ENCODE results near the gene RGS4.

The RGS4 gene

DNA sequence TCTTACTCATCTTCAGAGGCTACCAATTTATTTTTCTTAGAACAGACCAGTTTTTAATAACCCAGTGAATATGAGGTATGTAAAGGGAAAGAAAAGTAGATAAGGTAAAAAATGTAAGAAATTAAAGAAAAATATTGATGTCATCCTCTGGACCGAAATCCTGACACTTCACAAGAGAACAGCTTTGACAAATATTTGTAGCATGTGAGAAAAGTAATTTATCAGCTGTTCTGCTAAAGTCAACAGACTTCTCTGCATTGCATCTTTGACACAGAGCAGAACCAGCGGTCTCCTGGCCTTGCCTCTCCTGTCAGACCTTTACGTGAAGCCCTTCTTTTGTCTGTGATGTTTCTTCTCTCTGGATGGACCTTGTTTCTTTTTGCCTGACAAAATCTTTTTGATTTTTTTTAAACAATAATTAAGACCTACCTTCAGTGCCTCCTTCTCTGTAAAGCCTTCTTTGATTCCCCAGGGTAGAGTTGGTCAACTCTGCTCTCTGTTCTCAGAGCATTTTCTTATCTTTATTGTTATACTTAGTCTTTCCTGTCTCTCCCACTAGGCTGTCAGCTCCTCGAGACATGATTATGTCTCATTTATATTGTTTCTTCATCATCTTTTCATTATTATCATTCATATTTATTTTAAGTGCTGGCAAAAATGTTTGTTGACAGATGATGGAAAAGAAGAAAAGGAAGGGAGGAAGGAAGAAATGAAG, 35.4 kb downstream of the RGS4 start:
- DNase-seq, result no peak

DNA sequence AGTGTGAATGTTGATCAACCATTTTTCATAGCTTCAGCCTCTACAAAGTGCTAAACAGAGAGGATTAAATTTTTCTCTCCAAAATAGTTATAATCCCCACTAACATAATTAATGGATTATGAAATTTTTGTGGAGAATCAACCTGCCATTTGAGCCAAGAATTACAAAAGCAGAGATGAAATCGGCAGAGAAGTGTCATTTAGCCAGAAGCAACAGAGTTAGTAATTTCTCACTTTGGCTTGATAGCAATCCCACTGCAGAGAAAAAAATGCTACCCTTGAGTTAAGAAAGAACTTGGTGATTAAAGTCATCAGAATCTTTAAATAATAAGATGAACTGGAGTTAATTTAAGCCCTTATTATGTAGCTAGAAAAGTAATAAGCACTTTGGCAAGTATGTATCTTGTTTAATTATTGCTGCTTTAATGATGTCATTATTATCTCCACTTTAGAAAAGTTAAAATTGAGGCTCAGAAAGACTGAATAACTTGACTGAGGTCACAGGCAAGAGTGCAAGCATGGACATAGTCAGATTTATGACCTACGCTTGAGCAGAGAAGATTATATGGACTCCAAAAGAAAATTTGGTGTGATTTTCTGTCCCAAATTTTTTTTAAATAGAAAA, 37.3 kb downstream of the RGS4 start:
- no peak for DNase-seq

DNA sequence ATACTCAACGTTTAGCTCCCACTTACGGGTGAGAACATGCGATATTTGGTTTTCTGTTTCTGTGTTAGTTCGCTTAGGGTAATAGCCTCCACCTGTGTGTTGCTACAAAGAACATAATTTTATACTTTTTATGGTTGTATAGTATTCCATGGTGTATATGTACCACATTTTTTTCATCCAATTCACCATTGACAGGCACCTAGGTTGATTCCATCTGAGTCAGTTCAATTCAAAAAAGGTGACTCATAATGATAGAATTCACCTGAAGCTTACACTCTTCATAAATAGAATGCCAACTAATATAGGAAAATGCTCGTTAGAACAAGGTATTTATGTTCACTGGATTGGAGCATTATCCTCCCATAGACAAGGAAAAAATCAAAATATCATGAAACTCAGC, 38.5 kb downstream of the RGS4 start:
- no peak for DNase-seq

DNA sequence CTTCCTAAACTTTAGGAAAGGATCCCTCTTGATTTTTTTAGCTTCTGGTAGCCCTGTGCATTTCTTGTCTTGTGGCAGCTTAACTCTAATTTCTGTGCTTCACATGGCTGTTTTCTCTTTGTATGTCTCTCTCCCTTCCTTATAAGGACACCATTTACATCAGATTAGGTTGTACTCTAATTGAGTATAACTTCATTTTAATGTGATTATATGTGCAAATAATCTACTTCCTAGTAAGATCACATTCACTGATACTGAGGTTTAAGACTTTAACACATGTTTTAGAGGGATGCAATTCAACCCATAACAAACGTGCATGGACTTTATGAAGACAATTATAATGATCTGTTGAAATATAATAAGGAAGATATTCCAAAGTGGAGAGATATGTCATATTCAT, 46.7 kb downstream of the RGS4 start:
- peak; percentile 6 for DNase-seq

DNA sequence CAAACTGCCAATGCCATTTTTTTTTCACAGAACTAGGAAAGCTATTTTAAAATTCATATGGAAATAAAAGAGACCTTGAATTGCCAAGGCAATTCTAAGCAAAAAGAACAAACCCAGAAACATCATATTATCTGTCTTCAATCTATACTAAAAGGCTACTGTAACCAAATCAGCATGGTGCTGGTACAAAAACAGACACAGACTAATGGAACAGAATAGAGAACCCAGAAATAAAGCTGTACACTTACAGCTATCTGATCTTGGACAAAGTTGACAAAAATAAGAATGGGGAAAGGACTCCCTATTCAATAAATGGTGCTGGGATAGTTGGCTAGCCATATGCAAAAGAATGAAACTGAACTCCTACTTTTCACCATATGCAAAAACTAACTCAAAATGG, 50.5 kb downstream of the RGS4 start:
- no peak for DNase-seq

DNA sequence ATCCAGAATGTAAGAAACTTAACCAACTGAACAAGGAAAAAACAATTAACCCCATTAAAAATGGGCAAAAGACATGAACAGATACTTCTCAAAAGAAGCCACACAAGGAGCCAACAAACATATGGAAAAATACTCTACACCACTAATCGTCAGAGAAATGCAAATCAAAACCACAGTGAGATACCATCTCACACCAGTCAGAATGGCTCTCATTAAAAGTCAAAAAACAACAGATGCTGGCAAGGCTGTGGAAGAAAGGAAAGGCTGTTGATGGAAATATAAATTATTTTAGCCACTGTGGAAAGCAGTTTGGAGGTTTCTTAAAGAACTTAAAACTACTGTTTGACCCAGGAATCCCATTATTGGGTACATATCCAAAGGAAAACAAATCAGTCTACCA, 51.2 kb downstream of the RGS4 start:
- DNase-seq, result peak; percentile 91

DNA sequence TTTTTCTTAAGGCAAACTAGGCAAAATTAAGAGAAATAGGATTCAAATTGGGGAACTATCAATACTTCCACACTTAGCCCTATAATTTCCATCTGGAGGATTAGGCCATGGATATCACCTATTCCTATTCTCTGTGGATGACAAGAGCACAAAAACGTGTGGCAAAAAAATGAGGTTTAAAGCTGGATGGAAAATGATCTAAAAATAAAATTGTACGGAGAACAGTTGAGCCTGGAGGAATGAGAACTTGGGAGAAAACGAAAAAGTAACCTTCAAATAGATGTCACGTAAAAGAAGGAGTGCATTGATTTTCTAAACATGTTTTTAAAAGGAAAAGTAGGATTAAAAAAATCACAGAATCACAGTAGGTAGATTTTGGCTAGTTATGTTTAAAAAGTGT, 55.7 kb downstream of the RGS4 start:
- no peak for DNase-seq
